ENCODE measurements around the gene PTX4. TPM values are rescaled to one million over a fixed set of nuclear protein-coding genes. Genes with fewer than 3 reads are reported as not detected.

Gene PTX4
- total RNA-seq, 1 experiment from 2014 or later: not detected

DNA sequence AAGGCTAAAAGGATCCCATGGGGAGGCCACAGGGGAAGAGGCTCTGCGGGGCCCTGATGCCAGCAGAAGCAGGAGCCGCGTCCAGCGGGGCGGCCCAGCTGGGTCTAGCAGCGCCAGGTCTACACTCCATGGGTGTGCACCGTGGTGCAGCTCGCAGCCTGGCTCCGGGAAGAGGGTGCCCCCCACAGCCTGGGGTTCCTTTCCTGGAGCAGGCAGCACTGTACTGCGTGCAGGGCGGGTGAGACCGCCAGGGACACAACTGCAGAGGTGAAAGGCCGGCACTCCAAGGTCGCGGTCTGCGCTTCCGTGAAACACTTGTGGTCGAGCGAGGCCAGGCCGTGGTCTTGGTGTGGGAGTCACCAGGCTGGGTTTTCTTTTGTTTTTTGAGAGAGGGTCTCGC lies 37.9 kb downstream of the PTX4 start:
- no TSS peak for BruUV-seq (replicated peaks)
- no peaks in the 10 kb centered on the region for H3K9me3 Mint-ChIP-seq (ENCODE audit: unreplicated experiment)
- no peaks in the 10 kb centered on the region for H3K4me1 ChIP-seq
- H3K27me3 ChIP-seq (replicated peaks; ENCODE audit: control insufficient read depth, insufficient read depth, low read length): no peaks in the 10 kb centered on the region
- no peaks in the 10 kb centered on the region for H3K9me3 ChIP-seq
- no peak overlapping the region for H3K4me3 ChIP-seq (ENCODE audit: low read depth, low read length)
- intact Hi-C loops (cut with micrococcal nuclease; ENCODE audit: unreplicated experiment): no loop called here
- ChIA-PET CTCF (no interaction called here), POLR2A (no interaction called here)
- no peak overlapping the region for H3K27ac Mint-ChIP-seq (ENCODE audit: unreplicated experiment)
- TF ChIP-seq, protein P1, sequence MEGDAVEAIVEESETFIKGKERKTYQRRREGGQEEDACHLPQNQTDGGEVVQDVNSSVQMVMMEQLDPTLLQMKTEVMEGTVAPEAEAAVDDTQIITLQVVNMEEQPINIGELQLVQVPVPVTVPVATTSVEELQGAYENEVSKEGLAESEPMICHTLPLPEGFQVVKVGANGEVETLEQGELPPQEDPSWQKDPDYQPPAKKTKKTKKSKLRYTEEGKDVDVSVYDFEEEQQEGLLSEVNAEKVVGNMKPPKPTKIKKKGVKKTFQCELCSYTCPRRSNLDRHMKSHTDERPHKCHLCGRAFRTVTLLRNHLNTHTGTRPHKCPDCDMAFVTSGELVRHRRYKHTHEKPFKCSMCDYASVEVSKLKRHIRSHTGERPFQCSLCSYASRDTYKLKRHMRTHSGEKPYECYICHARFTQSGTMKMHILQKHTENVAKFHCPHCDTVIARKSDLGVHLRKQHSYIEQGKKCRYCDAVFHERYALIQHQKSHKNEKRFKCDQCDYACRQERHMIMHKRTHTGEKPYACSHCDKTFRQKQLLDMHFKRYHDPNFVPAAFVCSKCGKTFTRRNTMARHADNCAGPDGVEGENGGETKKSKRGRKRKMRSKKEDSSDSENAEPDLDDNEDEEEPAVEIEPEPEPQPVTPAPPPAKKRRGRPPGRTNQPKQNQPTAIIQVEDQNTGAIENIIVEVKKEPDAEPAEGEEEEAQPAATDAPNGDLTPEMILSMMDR (IDR thresholded peaks at IDR 0.05; ENCODE audit: insufficient read depth in 1 of 2, low read depth in 1 of 2, low read length in 1 of 2, severe bottlenecking in 1 of 2, unreplicated experiment in 1 of 2): no peak
- H3K36me3 ChIP-seq (ENCODE audit: control insufficient read depth, insufficient read depth, low read length): peaks cover 1% of the 10 kb centered on the region; the same call in 1 of the 2 replicates
- H3K4me1 Mint-ChIP-seq (ENCODE audit: low read depth, unreplicated experiment): no peaks in the 10 kb centered on the region
- H3K4me3 Mint-ChIP-seq (ENCODE audit: unreplicated experiment): no peak overlapping the region
- H3K27me3 Mint-ChIP-seq (ENCODE audit: insufficient read depth, unreplicated experiment): no peaks in the 10 kb centered on the region
- no peak for DNase-seq
- H3K36me3 Mint-ChIP-seq (ENCODE audit: insufficient read depth, unreplicated experiment): peaks cover 5% of the 10 kb centered on the region

DNA sequence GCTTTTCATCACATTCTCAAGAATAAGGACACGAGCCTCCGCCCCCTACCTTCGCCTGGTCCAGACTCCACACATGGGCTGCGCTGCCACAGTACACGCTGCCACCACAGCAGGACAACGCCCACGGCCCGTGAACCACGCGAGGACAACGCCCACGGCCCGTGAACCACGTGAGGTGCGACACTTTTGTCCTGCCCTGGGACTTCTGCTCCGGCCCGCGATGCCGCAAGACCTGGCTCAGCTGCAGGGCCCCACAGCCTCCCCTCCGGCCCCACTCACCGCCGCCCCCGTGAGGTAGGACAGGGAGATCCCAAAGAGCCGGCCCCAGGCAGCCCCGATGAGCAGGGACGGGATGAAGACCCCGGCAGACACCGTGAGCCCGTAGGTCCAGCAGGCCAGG lies 38.5 kb downstream of the PTX4 start:
- H3K9me3 Mint-ChIP-seq (ENCODE audit: unreplicated experiment): no peaks in the 10 kb centered on the region
- Histone ChIP-seq H3K36me3 (ENCODE audit: control insufficient read depth, insufficient read depth, low read length) (peaks cover 1% of the 10 kb centered on the region; the same call in 1 of the 2 replicates), H3K4me3 (ENCODE audit: low read depth, low read length) (no peak overlapping the region), H3K27me3 (replicated peaks; ENCODE audit: control insufficient read depth, insufficient read depth, low read length) (no peaks in the 10 kb centered on the region), H3K4me1 (no peaks in the 10 kb centered on the region), H3K9me3 (no peaks in the 10 kb centered on the region)
- H3K27ac Mint-ChIP-seq (ENCODE audit: unreplicated experiment): peak overlapping the region; percentile 30
- POLR2A ChIA-PET: no interaction called here
- H3K4me1 Mint-ChIP-seq (ENCODE audit: low read depth, unreplicated experiment): no peaks in the 10 kb centered on the region
- DNase-seq: peak in 1 of 2 experiments; percentile 28
- no peaks in the 10 kb centered on the region for H3K27me3 Mint-ChIP-seq (ENCODE audit: insufficient read depth, unreplicated experiment)
- TF ChIP-seq, protein P1 (IDR thresholded peaks at IDR 0.05; ENCODE audit: insufficient read depth in 1 of 2, low read depth in 1 of 2, low read length in 1 of 2, severe bottlenecking in 1 of 2, unreplicated experiment in 1 of 2): peak; percentile 3 to 15
- no peak overlapping the region for H3K4me3 Mint-ChIP-seq (ENCODE audit: unreplicated experiment)
- BruUV-seq (replicated peaks): no TSS peak
- intact Hi-C loops (cut with micrococcal nuclease; ENCODE audit: unreplicated experiment): no loop called here
- CTCF ChIA-PET: no interaction called here
- peaks cover 4% of the 10 kb centered on the region for H3K36me3 Mint-ChIP-seq (ENCODE audit: insufficient read depth, unreplicated experiment)

DNA sequence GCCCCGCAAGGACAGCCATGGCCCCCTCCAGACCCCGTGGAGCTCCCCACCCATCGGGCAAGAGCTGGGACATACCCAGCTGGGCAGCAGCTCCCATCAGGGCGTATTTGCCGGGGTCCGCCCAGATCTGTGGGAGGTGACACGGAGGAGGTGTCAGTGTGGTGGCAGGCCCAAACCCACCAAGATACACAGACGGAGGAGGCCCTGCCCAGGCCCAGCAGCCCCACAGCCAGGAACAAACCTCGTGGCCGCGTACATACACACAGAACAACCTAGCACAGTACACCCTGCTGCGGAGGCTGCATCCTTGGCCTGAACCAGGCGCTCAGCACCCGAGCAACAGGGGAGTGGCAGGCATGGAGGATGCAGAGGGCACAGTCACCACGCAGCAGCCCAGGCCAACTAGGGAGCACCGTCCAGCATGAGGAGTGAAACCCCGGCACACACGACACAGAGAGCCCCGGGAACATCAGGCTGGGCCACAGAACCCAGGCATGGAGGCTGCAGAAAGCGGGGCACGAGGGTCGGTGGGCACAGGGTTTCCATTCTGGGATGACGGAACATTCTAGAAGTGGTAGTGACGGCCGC lies 39.4 kb downstream of the PTX4 start:
- BruUV-seq (replicated peaks): no TSS peak
- H3K36me3 ChIP-seq (ENCODE audit: control insufficient read depth, insufficient read depth, low read length): peaks cover 1% of the 10 kb centered on the region; the same call in 1 of the 2 replicates
- intact Hi-C loops (cut with micrococcal nuclease; ENCODE audit: unreplicated experiment): no loop called here
- ChIA-PET CTCF (no interaction called here), POLR2A (no interaction called here)
- no peak for DNase-seq
- H3K4me1 Mint-ChIP-seq (ENCODE audit: low read depth, unreplicated experiment): no peaks in the 10 kb centered on the region
- no peaks in the 10 kb centered on the region for H3K36me3 Mint-ChIP-seq (ENCODE audit: insufficient read depth, unreplicated experiment)
- H3K27me3 ChIP-seq (replicated peaks; ENCODE audit: control insufficient read depth, insufficient read depth, low read length): no peaks in the 10 kb centered on the region
- no peaks in the 10 kb centered on the region for H3K27me3 Mint-ChIP-seq (ENCODE audit: insufficient read depth, unreplicated experiment)
- no peak overlapping the region for H3K4me3 Mint-ChIP-seq (ENCODE audit: unreplicated experiment)
- no peak overlapping the region for H3K4me3 ChIP-seq (ENCODE audit: low read depth, low read length)
- H3K9me3 Mint-ChIP-seq (ENCODE audit: unreplicated experiment): no peaks in the 10 kb centered on the region
- no peaks in the 10 kb centered on the region for H3K9me3 ChIP-seq
- no peaks in the 10 kb centered on the region for H3K4me1 ChIP-seq
- H3K27ac Mint-ChIP-seq (ENCODE audit: unreplicated experiment): no peak overlapping the region
- TF ChIP-seq, protein P1 (IDR thresholded peaks at IDR 0.05; ENCODE audit: insufficient read depth in 1 of 2, low read depth in 1 of 2, low read length in 1 of 2, severe bottlenecking in 1 of 2, unreplicated experiment in 1 of 2): no peak
